IPS DF 6.9 (cell line): ENCODE data around the gene C11orf65.

Experiments used
- DNase-seq: peaks from one replicate; pipeline ENCODE4 v3.0.0-alpha.2; 2013; ENCODE audit warnings: low read depth, low spot score
- H3K27ac ChIP-seq: one replicate; pipeline ENCODE4 v1.5.1; 2013; ENCODE audit warnings: low read length, control low read depth
- H3K27me3 ChIP-seq: 2 replicates; pipeline ENCODE4 v1.6.1; 2013; ENCODE audit warnings: mild to moderate bottlenecking, low read length; ENCODE audit not compliant: control insufficient read depth, insufficient read depth
- H3K36me3 ChIP-seq: 2 replicates; pipeline ENCODE4 v1.6.1; 2013; ENCODE audit warnings: low read length; ENCODE audit not compliant: control insufficient read depth, insufficient read depth
- H3K4me1 ChIP-seq: 2 replicates; pipeline ENCODE4 v1.6.1; 2013; ENCODE audit warnings: low read length; ENCODE audit not compliant: control insufficient read depth, insufficient read depth
- H3K4me3 ChIP-seq: 2 replicates; pipeline ENCODE4 v1.5.1; 2013; ENCODE audit warnings: mild to moderate bottlenecking, low read length
- H3K9me3 ChIP-seq: 2 replicates; pipeline ENCODE4 v1.6.1; 2013; ENCODE audit warnings: low read length, inconsistent platforms; ENCODE audit not compliant: control insufficient read depth, insufficient read depth
- WGBS: extraction: QIAGEN DNeasy Blood & Tissue Kit; methylation state at CpG from one replicate; pipeline ENCODE4 v1.1.7; 2013; ENCODE audit warnings: mixed read lengths, missing lambda C conversion rate; ENCODE audit not compliant: insufficient read length, insufficient coverage; 5-methylcytosine and 5-hydroxymethylcytosine counted together

Gene C11orf65

DNA sequence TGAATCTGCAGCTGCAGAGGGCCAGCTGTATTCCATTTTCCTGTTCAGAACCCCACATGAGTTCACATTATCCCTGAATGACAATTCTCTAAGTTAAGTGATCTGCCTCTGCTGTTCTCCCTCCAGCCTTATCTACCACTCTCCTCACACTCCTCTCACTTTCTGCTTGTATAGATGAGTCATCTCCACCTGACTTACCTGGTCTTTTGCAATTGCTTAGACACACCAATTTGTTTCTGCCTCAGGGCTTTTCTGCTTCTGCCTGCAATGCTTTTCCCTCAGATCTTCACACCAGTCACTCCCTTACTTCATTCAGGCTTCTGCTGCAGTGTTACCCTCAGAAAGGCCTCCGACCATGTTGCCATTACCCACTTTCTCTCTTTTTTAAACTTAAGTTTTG lies 126.4 kb downstream of the C11orf65 start:
- no peak for DNase-seq
- no peaks in the 10 kb centered on the region for H3K36me3 ChIP-seq
- no peak overlapping the region for H3K27ac ChIP-seq
- no peaks in the 10 kb centered on the region for H3K9me3 ChIP-seq
- WGBS, result no CpG with 5 or more reads among the region's 1 CpG
- H3K4me1 ChIP-seq, result no peaks in the 10 kb centered on the region
- H3K27me3 ChIP-seq, result no peaks in the 10 kb centered on the region
- no peak overlapping the region for H3K4me3 ChIP-seq

DNA sequence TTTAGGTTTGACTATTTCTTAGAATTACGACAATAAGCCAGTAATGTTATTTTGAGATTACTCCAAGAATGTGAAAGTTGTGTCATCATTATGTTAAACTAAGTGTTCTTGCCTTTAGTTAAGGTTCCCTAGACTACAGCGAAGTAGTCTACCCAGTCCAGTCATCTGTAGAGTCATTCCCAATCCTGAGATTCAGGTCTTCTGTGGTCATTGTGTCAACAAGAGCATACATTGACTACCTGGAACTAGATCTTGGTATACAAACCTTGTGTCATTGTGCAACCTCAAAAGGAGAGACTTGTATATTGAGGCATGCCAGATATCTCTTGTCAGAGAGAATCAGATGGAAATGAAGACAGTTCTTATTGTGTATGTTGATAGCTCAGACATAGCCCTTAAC lies 128.6 kb downstream of the C11orf65 start:
- Histone ChIP-seq H3K9me3 (no peaks in the 10 kb centered on the region), H3K27ac (no peak overlapping the region), H3K36me3 (no peaks in the 10 kb centered on the region), H3K27me3 (no peaks in the 10 kb centered on the region), H3K4me1 (no peaks in the 10 kb centered on the region), H3K4me3 (no peak overlapping the region)
- no CpG with 5 or more reads among the region's 2 CpGs for WGBS
- DNase-seq, result no peak

DNA sequence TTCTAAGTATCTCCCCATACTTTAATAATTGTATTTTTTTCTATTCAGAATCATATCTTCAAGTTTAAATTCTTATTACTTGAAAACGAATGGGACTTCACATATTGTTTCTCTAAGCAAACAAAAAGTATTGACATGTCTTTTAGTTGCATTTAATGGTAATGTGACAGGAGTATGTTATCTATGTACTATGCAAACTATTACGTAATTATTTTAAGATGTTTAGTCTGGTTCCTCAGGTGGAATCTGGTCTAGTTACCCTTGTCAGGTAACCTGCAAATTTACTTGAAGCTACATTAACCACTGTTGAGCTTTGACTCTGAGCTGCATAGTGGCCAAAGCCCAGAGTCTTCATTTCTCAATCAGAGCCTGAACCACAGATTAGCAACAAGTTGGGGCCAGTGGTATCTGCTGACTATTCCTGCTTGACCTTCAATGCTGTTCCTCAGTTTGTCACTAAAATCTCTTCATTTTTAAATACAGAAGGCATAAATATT lies 133.9 kb downstream of the C11orf65 start:
- Histone ChIP-seq H3K36me3 (peaks cover 2% of the 10 kb centered on the region; the same call in 1 of the 2 replicates), H3K9me3 (no peaks in the 10 kb centered on the region), H3K4me1 (no peaks in the 10 kb centered on the region), H3K27me3 (no peaks in the 10 kb centered on the region), H3K27ac (no peak overlapping the region), H3K4me3 (no peak overlapping the region)
- no CpG with 5 or more reads among the region's 2 CpGs for WGBS
- DNase-seq, result no peak
